OCI-LY1 (cell line): Measurements from ENCODE around the gene LRRC32.

ENCODE experiments used
- H2AFZ ChIP-seq: fragments of 200-600 bp; sonication (generic), shearing (Covaris generic); 2 replicates; pipeline ENCODE4 v1.6.0; 2014; ENCODE audit warnings: antibody characterized with exemption, mild to moderate bottlenecking, low read length
- H3F3A ChIP-seq: fragments of 200-600 bp; sonication (generic), shearing (Covaris generic); 2 replicates; pipeline ENCODE4 v1.6.0; 2014; ENCODE audit warnings: mild to moderate bottlenecking, antibody characterized with exemption, low read length, moderate library complexity; ENCODE audit not compliant: insufficient read depth
- H3K27ac ChIP-seq: fragments of 200-600 bp; sonication (generic); 2 replicates; pipeline ENCODE4 v1.5.1; 2014; ENCODE audit warnings: low read length, mixed run types, mild to moderate bottlenecking, low read depth; ENCODE audit not compliant: poor library complexity, severe bottlenecking
- H3K27me3 ChIP-seq: fragments of 200-600 bp; sonication (generic); 2 replicates; pipeline ENCODE4 v1.6.0; 2014; ENCODE audit warnings: antibody characterized with exemption, mild to moderate bottlenecking, low read length, moderate library complexity; ENCODE audit not compliant: insufficient read depth
- H3K36me3 ChIP-seq: fragments of 200-600 bp; sonication (generic); 2 replicates; pipeline ENCODE4 v1.6.1; 2014; ENCODE audit warnings: mild to moderate bottlenecking, antibody characterized with exemption, low read length, moderate library complexity, mixed read lengths; ENCODE audit not compliant: insufficient read depth
- H3K4me1 ChIP-seq: fragments of 200-600 bp; sonication (generic); 2 replicates; pipeline ENCODE4 v1.5.1; 2014; ENCODE audit warnings: mild to moderate bottlenecking, low read length, moderate library complexity; ENCODE audit not compliant: insufficient read depth, severe bottlenecking
- H3K4me2 ChIP-seq: fragments of 200-600 bp; sonication (generic), shearing (Covaris generic); 2 replicates; pipeline ENCODE4 v1.6.1; 2014; ENCODE audit warnings: low read length
- H3K4me3 ChIP-seq: fragments of 200-600 bp; sonication (generic); 2 replicates; pipeline ENCODE4 v1.5.1; 2014; ENCODE audit warnings: low read length, low read depth, mild to moderate bottlenecking, mixed read lengths; ENCODE audit not compliant: poor library complexity, severe bottlenecking
- H3K79me2 ChIP-seq: fragments of 200-600 bp; shearing (Covaris generic); 2 replicates; pipeline ENCODE4 v1.6.1; 2016; ENCODE audit warnings: mixed run types, low read length, mixed read lengths; ENCODE audit not compliant: insufficient read depth
- H3K9ac ChIP-seq: fragments of 200-600 bp; sonication (generic), shearing (Covaris generic); 2 replicates; pipeline ENCODE4 v1.6.1; 2014; ENCODE audit warnings: mild to moderate bottlenecking, low read length, mixed read lengths
- H3K9me2 ChIP-seq: fragments of 200-600 bp; sonication (generic), shearing (Covaris generic); 2 replicates; pipeline ENCODE4 v1.6.1; 2014; ENCODE audit warnings: low read depth, mild to moderate bottlenecking, low read length, mixed read lengths
- H3K9me3 ChIP-seq: fragments of 200-600 bp; shearing (Covaris generic); 2 replicates; pipeline ENCODE4 v1.6.1; 2014; ENCODE audit warnings: low read length, mixed read lengths
- H4K20me1 ChIP-seq: fragments of 200-600 bp; sonication (generic), shearing (Covaris generic); 2 replicates; pipeline ENCODE4 v1.6.0; 2016; ENCODE audit warnings: mild to moderate bottlenecking, low read length; ENCODE audit not compliant: insufficient read depth
- EZH2 ChIP-seq: fragments of 200-600 bp; sonication (generic), shearing (Covaris generic); IDR thresholded peaks from 2 replicates; pipeline ENCODE4 v1.8.0; 2017; ENCODE audit warnings: borderline replicate concordance, mixed run types, mild to moderate bottlenecking, antibody characterized with exemption, low read length, moderate library complexity, mixed read lengths
- TF ChIP-seq, protein P1 (sequence below): fragments of 200-600 bp; sonication (generic), shearing (Covaris generic); IDR thresholded peaks from 2 replicates; pipeline ENCODE4 v1.5.1; 2017; ENCODE audit warnings: mild to moderate bottlenecking, antibody characterized with exemption, low read length, moderate library complexity, mixed read lengths

The LRRC32 gene

DNA sequence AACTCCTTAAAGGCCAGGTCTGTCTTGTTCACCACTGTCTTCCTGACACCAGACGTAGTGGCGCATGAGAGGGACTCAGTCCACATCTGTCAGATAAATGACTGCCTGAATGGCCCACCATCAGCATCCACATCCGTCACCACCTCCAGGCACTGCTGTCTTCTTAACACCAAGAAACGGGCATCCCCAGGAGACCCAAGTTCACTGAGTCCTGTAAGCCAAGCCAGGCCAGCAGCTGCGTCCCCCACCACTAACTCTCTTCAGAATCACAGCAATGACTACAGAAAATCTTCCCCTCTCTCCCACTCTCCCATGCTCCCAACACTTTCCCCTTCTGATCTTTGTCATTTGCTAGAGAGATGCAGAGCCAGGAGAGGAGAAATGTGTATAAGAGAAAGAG is 47.3 kb upstream of the LRRC32 start:
- H3K4me1 ChIP-seq: no peaks in the 10 kb centered on the region

DNA sequence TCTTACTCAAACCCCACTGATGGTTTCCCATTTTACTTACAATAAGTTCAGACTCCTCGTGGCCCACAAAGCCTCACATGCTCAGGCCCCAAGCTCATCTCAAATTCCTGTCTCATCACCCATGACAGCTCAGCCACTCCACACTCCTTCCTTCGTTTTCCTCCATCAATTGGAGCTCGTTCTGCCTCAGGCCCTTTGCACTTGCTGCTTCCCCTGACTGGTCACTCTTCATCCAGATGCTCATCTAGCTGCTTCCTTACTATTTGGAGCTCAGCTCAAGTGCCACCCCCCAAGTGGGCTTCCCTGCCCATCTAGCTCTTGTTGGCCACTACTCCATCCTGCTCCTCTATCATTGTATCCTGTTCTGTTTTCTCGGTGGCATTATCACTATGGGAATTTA is 46.8 kb upstream of the LRRC32 start:
- H3K4me1 ChIP-seq: no peaks in the 10 kb centered on the region
- H3F3A ChIP-seq: no peaks in the 10 kb centered on the region
- no peak overlapping the region for H3K27ac ChIP-seq
- H2AFZ ChIP-seq: no peak overlapping the region
- no peak overlapping the region for H3K4me2 ChIP-seq
- TF ChIP-seq, protein P1, sequence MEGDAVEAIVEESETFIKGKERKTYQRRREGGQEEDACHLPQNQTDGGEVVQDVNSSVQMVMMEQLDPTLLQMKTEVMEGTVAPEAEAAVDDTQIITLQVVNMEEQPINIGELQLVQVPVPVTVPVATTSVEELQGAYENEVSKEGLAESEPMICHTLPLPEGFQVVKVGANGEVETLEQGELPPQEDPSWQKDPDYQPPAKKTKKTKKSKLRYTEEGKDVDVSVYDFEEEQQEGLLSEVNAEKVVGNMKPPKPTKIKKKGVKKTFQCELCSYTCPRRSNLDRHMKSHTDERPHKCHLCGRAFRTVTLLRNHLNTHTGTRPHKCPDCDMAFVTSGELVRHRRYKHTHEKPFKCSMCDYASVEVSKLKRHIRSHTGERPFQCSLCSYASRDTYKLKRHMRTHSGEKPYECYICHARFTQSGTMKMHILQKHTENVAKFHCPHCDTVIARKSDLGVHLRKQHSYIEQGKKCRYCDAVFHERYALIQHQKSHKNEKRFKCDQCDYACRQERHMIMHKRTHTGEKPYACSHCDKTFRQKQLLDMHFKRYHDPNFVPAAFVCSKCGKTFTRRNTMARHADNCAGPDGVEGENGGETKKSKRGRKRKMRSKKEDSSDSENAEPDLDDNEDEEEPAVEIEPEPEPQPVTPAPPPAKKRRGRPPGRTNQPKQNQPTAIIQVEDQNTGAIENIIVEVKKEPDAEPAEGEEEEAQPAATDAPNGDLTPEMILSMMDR: no peak
- no peak for TF ChIP-seq EZH2
- no peaks in the 10 kb centered on the region for H4K20me1 ChIP-seq
- H3K79me2 ChIP-seq: no peaks in the 10 kb centered on the region
- no peak overlapping the region for H3K4me3 ChIP-seq
- no peaks in the 10 kb centered on the region for H3K9me3 ChIP-seq
- H3K27me3 ChIP-seq: no peaks in the 10 kb centered on the region
- no peaks in the 10 kb centered on the region for H3K36me3 ChIP-seq
- no peak overlapping the region for H3K9ac ChIP-seq
- no peaks in the 10 kb centered on the region for H3K9me2 ChIP-seq

More for the DNA sequence above, 47.3 kb upstream of the LRRC32 start:
- Histone ChIP-seq H3K9me2 (no peaks in the 10 kb centered on the region), H3K79me2 (no peaks in the 10 kb centered on the region), H3K36me3 (no peaks in the 10 kb centered on the region), H3K9ac (no peak overlapping the region), H3K9me3 (no peaks in the 10 kb centered on the region), H3K27me3 (no peaks in the 10 kb centered on the region), H3F3A (no peaks in the 10 kb centered on the region), H3K27ac (no peak overlapping the region), H4K20me1 (no peaks in the 10 kb centered on the region), H2AFZ (no peak overlapping the region), H3K4me3 (no peak overlapping the region), H3K4me2 (no peak overlapping the region)
- no peak for TF ChIP-seq EZH2
- TF ChIP-seq, protein P1: no peak

DNA sequence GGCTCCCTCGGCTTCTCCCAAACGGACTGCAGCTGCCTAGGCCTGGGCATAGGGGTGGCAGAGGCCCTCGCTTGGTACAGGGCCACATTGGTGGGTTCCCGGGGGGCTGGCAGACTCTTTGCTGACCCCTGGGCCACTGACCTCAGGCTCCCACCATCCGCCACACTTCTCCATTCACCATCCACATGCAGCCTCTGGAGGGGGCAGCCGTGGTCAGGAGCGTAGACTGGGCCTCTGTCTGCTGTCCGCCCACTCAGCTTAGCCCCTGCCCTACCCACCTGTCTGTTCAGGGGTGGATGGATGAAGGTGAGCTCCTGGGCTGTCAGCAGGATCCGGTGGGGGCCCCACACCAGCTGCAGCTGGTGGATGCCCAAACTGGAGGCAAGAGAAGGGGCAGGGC is 45.7 kb upstream of the LRRC32 start:
- H3K9me3 ChIP-seq: no peaks in the 10 kb centered on the region
- no peak overlapping the region for H3K27ac ChIP-seq
- TF ChIP-seq, protein P1: no peak
- no peak for TF ChIP-seq EZH2
- H3K27me3 ChIP-seq: no peaks in the 10 kb centered on the region
- H3F3A ChIP-seq: no peaks in the 10 kb centered on the region
- H3K4me2 ChIP-seq: no peak overlapping the region
- no peak overlapping the region for H3K9ac ChIP-seq
- no peak overlapping the region for H2AFZ ChIP-seq
- no peaks in the 10 kb centered on the region for H3K79me2 ChIP-seq
- no peaks in the 10 kb centered on the region for H3K4me1 ChIP-seq
- no peaks in the 10 kb centered on the region for H4K20me1 ChIP-seq
- H3K36me3 ChIP-seq: no peaks in the 10 kb centered on the region
- H3K9me2 ChIP-seq: no peaks in the 10 kb centered on the region
- H3K4me3 ChIP-seq: no peak overlapping the region
